Activated T-cell treated with anti-CD3 and anti-CD28 coated beads, Interleukin-2, amount 50 U/mL, for 1 hour (primary cell): ENCODE measurements around the gene STUM.

ENCODE experiments used
- DNase-seq: peaks from one replicate; pipeline ENCODE4 v3.0.0-alpha.2; 2020

STUM gene

DNA sequence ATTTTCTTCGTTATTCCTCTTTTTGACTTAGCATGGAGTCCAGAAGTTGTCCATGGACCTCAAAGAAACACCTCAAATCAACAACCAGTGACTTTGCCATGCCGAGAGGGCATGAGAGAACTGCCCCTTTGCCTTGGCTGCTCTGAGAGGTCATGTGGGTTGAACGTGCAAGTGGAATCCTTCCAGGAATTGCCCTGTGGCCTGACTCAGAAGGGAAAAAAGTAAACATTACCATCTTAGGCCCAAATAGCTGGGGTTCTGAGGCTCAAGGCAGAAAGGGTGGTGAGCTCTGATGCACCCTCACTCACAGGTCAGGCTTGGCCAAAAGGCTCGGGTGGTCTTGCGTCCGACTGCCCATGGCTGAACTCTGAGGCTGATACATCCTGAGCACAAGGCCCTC, 15.1 kb downstream of the STUM start:
- DNase-seq = no peak

GRCh38 chr1:226565476-226565875, 16.9 kb downstream of the STUM start:
- no peak for DNase-seq

- no peak for DNase-seq
Measured at GRCh38 chr1:226566234-226566633, 17.7 kb downstream of the STUM start.

GRCh38 chr1:226566760-226567159, 18.2 kb downstream of the STUM start:
- no peak for DNase-seq

- no peak for DNase-seq
Measured at GRCh38 chr1:226568077-226568831, 19.7 kb downstream of the STUM start.

DNA sequence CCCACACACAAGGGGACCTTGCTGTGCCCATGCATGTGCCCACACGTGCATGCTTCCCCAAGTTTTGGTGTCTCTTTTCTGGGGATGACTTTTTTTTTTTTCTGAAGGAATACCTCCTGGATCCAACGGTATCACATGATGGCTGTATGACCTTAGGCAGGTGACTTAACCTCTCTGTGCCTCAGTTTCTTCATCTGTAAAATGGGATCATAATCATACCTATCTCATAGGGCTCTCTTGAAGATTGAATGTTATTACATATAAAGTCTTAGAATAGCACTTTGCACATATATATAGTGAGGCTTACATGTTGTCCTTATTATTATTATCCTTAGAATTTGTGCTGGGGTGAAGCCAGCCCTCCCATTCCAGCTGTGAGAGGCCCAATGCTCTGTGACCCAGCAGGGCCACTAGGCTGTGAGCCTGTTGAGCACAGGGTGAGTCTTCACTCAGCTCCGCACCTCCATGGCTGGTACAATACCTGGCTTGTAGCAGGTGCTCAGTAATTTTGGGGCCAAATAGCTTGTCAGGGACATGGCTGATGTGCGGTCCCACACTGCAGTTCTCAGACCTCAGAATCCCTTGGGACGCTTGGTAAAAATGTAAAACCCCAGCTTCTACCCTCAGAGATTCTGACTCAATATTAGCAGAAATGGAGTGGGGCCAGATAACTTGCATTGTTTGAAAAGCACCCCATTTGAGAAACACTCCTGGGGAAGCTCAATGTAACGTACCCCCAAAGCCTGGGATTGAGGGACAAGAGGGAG, 20.6 kb downstream of the STUM start:
- no peak for DNase-seq

DNA sequence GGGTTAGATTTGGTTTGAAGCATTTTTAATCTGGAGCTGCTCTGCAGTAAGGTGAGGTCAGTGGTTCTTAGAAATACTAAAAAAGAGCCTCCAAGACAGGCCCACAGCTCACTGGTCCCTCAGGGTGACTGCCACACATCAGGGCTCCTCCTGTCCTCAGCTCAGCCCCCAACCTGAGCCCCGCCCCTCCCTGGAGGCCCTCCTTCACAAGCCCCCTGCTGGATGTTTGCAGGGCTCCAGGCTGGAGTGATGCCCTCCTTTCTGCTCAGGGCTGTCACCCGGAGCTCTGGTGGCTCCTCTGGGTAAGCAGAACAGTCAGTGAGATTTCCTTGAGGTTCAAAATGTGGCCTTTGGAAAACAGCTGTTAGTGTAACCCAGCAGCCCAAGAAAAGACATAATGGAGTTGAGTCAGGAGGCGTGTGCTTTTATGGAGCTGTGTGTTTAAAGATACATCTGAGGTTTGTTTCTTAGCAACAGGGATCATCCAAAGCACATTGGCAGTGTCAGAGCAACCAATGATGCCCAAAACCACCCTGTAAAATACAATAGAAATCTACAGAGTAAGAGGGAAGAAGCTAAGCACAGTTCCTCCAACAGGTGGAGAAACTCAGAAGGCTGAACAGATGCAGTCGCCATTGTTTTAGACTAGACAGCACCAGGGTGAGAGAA, 21.4 kb downstream of the STUM start:
- peak; percentile 31 for DNase-seq

GRCh38 chr1:226571893-226572292, 23.3 kb downstream of the STUM start:
- no peak for DNase-seq

GRCh38 chr1:226572325-226572726, 23.8 kb downstream of the STUM start:
- no peak for DNase-seq

- DNase-seq = no peak
Measured at GRCh38 chr1:226574044-226574443, 25.5 kb downstream of the STUM start.

DNA sequence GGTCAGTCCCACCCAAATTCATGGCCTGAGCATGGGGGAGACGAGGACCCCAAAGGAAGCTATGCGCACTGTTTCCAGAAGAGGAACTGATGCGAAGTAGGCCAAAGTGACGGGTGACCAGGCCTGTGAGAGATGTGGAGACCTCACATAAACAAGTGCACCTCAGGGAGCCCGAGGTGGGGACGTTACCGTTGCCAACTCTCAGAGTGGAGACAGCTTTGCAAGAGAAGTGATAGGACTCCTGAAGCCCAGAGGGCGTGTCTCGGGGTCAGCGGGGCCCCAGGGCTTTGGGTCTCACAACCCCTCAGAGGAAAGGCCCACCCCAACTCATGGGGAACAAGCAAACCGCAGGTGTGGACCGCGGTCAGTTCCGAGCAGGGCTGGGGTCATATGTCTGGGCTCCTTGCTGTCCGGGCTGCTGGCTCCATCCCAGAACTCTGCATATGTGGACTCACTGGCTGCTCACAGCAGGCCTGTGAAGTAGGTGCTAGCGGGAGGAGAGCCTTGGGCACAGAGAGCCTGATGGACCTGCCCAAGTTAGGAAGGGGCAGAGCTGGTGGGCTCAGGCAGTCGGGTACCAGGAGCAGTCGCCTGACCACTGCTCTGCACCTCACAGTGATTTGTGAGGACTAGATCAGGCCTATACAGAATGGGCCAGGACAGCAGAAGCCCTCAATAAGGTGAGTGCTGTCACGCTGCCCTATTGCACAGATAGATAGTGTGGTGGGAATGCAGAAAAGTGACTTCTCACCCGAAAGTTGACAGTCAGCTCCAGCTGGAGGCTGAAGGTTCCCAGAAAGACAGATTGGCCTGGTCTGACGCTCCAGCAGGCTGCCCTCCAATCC, 26.2 kb downstream of the STUM start:
- DNase-seq = no peak

- DNase-seq = no peak
Measured at GRCh38 chr1:226575436-226575720, 26.8 kb downstream of the STUM start.

- DNase-seq = no peak
Measured at GRCh38 chr1:226575739-226576378, 27.3 kb downstream of the STUM start.

DNA sequence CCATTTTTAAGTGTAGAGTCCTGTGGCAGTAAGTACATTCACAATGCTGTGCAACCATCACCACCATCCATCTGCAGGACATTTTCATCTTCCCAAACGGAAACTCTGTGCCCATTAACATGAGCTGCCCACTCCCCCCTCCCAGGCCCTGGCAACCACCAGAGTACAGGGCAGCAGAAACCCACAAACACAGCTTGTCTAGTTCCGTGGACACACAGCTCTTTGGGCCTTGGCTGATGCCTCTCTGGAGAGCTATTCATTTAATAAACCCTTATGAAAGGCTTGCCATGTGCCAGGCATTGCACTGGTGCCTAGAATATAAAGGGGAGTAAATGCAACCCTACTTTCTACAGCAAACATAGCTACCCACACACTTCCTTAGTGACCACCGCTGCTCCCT, 28.0 kb downstream of the STUM start:
- no peak for DNase-seq

GRCh38 chr1:226577401-226578180, 29.0 kb downstream of the STUM start:
- no peak for DNase-seq

DNA sequence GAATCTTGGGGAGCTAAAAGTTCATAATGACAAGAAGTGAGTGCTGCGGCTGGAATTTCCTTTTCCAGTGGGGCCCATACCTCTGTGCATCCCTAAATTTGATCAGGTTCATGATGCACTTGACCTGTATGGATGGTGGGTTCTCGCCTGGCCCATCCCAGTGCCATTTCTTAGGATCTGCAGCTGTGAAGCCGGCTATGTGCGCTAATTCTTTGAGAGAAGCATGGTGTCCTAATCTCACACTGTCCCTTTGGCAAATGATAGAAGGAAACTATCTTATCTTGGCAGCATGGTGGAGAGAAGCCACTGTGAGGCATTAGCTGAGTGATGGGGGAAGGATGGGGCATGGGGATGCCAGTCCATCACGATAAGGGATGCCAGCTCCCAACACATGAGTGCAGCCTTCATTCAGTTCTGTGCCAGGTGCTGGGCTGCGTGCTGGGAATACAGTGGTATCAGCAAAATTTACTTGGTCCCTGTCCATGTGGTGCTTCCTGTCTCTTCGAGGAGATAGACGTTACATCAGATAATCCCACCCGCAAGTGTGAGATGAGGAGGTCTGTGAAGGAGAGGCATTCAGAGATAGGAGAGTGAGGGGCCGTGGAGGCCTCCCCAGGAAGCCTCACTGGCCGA, 30.5 kb downstream of the STUM start:
- DNase-seq = no peak

DNA sequence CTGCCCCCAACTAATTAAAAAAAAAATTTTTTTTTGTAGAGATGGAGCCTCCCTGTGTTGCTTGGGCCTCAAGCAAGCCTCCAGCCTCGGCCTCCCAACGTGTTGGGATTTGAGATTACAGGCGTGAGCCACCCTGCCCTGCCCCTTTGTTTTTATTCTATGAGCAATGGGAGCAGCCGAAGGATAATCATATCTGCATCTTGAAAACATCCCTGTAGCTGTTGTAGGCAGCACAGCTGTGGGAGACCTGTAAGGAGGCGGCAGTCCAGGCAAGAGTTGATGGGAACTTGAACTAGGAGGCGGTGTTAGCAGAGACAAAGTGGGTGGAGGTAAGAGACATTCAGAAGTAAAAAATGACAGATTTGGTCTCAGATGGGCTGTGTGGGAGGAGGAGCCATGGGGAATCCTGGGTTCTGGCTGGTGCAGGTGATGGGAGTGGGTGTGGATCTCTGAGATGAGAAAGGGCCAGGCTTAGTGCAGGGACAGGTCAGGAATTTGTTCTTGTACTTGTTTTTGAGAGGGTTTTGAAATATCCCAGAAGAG, 31.3 kb downstream of the STUM start:
- DNase-seq = no peak

- DNase-seq = no peak
Measured at GRCh38 chr1:226580625-226581270, 32.2 kb downstream of the STUM start.

GRCh38 chr1:226581650-226582330, 33.2 kb downstream of the STUM start:
- no peak for DNase-seq

DNA sequence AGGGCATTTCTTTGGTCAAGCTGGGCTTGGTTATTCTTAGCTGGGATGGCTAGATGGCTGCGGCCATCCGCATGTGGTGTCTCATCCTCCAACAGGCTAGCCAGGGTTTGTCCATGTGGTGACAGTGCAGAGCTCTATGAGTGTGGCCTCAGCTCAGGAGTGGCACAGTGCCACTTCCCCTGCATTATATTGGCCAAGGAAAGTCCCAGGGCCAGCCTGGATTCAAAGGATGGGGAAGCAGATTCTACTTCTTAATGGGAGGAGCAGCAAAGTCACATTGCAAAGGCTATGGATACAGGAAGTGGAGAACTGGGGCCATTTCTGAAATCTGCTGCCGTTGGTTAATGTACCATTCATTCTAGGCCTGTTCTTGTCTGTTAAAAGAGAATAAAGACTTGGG, 34.4 kb downstream of the STUM start:
- DNase-seq = no peak
